Fibroblast of peridontal ligament (primary cell): ENCODE data around the gene PORCN.
"Not testable (repeated sequence)": the region's sequence is repeated elsewhere in the genome, so short reads cannot be mapped to it uniquely, and the experiment has no call there.

Experiments used
- DNase-seq: peaks from one replicate; pipeline ENCODE4 v3.0.0-alpha.2; 2010; ENCODE audit errors: extremely low read depth

Gene PORCN

GRCh38 chrX:48540480-48540879 lies 31.7 kb downstream of the PORCN start:
- no peak for DNase-seq

GRCh38 chrX:48541140-48541814 lies 32.5 kb downstream of the PORCN start:
- no peak for DNase-seq

- DNase-seq, result no peak
Measured at GRCh38 chrX:48548871-48549270, 40.1 kb downstream of the PORCN start.

- DNase-seq, result not testable (repeated sequence)
Measured at GRCh38 chrX:48555731-48556325, 47.0 kb downstream of the PORCN start.

- peak; percentile 71 for DNase-seq
Measured at GRCh38 chrX:48558271-48558670, 49.5 kb downstream of the PORCN start.

GRCh38 chrX:48559636-48560035 lies 50.8 kb downstream of the PORCN start:
- no peak for DNase-seq

- no peak for DNase-seq
Measured at GRCh38 chrX:48560056-48560455, 51.3 kb downstream of the PORCN start.

GRCh38 chrX:48560681-48561080 lies 51.9 kb downstream of the PORCN start:
- no peak for DNase-seq

- peak; percentile 40 for DNase-seq
Measured at GRCh38 chrX:48569958-48570357, 61.2 kb downstream of the PORCN start.
